ENCODE data around the gene TROAP.

The TROAP gene, protein sequence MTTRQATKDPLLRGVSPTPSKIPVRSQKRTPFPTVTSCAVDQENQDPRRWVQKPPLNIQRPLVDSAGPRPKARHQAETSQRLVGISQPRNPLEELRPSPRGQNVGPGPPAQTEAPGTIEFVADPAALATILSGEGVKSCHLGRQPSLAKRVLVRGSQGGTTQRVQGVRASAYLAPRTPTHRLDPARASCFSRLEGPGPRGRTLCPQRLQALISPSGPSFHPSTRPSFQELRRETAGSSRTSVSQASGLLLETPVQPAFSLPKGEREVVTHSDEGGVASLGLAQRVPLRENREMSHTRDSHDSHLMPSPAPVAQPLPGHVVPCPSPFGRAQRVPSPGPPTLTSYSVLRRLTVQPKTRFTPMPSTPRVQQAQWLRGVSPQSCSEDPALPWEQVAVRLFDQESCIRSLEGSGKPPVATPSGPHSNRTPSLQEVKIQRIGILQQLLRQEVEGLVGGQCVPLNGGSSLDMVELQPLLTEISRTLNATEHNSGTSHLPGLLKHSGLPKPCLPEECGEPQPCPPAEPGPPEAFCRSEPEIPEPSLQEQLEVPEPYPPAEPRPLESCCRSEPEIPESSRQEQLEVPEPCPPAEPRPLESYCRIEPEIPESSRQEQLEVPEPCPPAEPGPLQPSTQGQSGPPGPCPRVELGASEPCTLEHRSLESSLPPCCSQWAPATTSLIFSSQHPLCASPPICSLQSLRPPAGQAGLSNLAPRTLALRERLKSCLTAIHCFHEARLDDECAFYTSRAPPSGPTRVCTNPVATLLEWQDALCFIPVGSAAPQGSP

DNA sequence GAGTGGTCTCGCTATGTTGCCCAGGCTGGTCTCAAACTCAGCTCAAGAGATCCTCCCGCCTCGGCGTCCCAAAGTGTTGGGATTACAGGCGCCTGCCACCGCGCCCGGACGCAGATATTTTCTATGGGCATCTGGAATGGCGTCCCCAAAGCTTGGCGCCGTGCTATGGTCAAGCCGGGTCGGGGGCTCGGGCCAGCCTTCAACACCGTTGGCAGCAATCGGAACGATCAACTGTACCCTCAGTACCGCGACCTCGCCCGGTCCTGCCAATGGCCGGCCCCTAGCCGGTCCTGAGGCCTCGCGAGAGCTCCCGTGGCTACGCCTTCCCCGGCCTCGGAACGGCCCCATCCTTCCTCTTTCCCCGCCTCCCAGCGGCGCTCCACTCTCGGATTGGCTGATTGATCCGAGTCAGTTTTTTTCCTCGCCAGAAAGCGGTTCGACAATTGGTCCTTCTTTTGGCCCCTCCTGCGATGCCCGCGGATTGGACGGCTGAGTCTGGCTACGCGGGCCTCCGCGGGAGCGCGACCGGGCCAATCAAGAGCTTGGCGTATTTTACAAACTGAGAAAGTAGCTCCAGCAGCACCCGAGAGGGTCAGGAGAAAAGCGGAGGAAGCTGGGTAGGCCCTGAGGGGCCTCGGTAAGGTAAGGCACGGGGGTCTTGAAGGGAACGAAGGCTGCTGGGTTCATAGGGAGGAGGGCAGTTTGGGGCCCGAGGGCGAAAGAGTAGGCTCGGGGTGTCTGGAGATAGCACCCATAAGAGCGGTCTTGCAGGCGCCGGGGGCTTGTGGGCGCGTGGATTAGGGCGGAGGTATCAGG is at the start of gene TROAP:
TROAP (plus strand) TSS at position 548 of the 816 bp plus-strand sequence. CDS start 354 bp downstream, outside the sequence.
- in situ Hi-C loops (cut with MboI; ENCODE audit: low sequenced_read_pairs) = no loop called here

GRCh38 chr12:49273726-49274395 is 49.2 kb upstream of the TROAP start:
- in situ Hi-C loops (cut with MboI; ENCODE audit: low sequenced_read_pairs) = no loop called here

- in situ Hi-C loops (cut with MboI; ENCODE audit: low sequenced_read_pairs) = no loop called here
Observed at GRCh38 chr12:49274396-49275069, 48.5 kb upstream of the TROAP start.

- in situ Hi-C loops (cut with MboI; ENCODE audit: low sequenced_read_pairs) = no loop called here
Observed at GRCh38 chr12:49276304-49277290, 46.5 kb upstream of the TROAP start.

GRCh38 chr12:49277466-49277865 is 45.6 kb upstream of the TROAP start:
- in situ Hi-C loops (cut with MboI; ENCODE audit: low sequenced_read_pairs) = no loop called here

- in situ Hi-C loops (cut with MboI; ENCODE audit: low sequenced_read_pairs) = loop anchor here (10.0 kb wide), 1 partner anchor 65 kb away; the partner anchor contains the start of gene DNAJC22
Observed at GRCh38 chr12:49279706-49280159, 43.3 kb upstream of the TROAP start.

DNA sequence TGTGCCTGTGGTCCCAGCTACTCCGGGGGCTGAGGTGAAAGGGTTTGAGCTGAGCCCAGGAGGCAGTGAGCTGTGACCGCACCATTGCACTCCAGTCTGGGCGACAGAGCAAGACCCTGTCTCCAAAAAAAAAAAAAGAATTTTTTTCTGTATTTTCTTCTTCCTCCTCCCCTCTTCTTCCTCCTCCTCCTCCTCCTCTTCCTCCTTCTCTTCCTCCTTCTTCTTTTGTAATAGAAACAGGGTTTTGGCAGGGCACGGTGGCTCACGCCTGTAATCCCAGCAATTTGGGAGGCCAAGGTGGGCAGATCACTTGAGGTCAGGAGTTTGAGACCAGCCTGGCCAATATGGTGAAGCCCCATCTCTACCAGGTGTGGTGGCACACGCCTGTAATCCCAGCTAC is 42.5 kb upstream of the TROAP start:
- in situ Hi-C loops (cut with MboI; ENCODE audit: low sequenced_read_pairs) = loop anchor here (10.0 kb wide), 1 partner anchor 64 kb away; the partner anchor contains the start of gene DNAJC22

DNA sequence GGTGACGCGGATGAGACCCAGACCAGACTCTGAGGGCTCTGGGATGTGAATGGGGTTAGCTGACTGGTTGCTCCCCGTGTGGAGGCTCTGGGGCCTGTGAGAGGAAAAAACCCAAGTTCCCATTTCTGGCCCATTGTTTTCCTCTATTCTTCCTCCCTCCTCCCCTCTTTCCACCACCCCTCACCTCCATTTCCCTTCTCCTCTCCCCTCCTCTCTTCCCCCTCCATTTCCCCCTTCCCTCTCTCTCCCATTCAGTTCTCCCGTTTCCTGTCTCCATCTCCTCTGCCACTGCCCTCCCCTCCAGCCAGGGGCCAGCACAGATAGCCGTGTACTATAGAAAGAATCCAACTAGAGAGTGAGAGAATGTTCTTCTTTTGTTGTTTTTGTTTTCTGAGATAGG is 40.8 kb upstream of the TROAP start:
- in situ Hi-C loops (cut with MboI; ENCODE audit: low sequenced_read_pairs) = loop anchor here (10.0 kb wide), 1 partner anchor 62 kb away; the partner anchor contains the start of gene DNAJC22

DNA sequence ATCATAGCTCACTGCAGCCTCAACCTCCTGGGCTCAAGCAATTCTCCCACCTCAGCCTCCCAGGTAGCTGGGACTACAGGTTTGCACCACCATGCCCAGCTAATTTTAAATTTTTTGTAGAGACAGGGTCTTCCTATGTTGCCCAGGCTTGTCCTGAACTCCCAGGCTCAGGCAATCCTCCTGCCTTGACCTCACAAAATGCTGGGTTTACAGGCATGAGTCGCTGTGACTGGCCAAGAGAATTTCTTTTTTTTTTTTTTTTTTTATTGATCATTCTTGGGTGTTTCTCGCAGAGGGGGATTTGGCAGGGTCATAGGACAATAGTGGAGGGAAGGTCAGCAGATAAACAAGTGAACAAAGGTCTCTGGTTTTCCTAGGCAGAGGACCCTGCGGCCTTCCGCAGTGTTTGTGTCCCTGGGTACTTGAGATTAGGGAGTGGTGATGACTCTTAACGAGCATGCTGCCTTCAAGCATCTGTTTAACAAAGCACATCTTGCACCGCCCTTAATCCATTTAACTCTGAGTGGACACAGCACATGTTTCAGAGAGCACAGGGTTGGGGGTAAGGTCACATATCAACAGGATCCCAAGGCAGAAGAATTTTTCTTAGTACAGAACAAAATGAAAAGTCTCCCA is 40.2 kb upstream of the TROAP start:
- in situ Hi-C loops (cut with MboI; ENCODE audit: low sequenced_read_pairs) = loop anchor here (10.0 kb wide), 1 partner anchor 62 kb away; the partner anchor contains the start of gene DNAJC22

DNA sequence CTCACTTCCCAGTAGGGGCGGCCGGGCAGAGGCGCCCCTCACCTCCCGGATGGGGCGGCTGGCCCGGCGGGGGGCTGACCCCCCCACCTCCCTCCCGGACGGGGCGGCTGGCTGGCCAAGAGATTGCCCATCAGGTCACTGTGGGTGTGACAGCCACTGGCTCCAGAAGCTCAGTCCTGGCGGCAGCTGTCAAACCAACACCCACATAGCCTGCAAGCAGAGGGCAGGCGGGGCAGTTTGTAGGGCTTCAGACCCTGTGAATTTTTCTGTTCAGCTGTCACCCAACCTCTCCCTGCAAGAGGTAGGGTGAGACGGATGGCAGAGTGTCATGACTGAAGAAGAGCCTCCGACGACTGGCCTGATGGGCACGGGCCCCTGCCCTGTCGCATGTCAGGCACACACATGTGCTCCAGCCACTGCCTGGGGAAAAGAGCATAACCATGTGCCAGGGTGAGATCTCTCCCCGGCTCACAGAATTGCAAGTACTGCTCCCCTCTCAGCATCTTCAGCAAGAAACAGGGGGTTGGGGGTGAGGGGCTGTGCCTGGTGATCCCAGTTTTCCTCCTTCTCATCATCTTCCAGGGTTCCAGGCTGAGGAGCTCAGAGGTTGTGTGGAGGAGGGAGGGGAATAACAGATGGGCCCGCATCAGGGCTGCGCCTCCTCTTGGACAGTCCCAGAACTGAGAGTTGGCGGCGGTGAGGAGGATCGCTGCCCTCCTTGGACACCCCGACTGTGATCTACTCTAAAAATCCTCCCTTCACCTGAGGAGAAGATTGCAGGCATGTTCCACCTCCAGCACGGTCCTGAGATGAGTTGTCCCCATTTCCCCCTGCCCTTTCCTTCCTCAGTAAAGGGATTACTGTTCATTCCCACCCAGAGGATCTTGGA is 39.3 kb upstream of the TROAP start:
- in situ Hi-C loops (cut with MboI; ENCODE audit: low sequenced_read_pairs) = loop anchor here (10.0 kb wide), 1 partner anchor 61 kb away; the partner anchor contains the start of gene DNAJC22

DNA sequence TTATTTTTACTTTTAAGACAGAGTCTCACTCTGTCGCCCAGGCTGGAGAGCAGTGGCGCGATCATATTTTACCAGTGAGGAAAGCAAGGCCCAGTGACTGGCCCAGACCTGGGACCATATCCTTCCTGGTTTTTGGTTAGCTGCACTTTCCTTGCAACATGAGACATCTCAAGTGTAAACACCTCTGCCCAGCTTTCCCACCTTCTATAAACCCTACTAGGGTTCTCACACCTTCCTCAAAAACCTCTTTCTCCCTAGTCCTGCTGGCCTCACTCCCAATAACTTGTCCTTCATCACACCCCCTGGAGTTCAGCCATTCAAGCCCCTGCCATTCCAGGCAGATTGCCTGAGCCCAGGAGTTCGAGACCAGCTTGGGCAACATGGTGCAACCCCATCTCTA is 38.4 kb upstream of the TROAP start:
- in situ Hi-C loops (cut with MboI; ENCODE audit: low sequenced_read_pairs) = loop anchor here (10.0 kb wide), 1 partner anchor 60 kb away; the partner anchor contains the start of gene DNAJC22

GRCh38 chr12:49287876-49288275 is 35.2 kb upstream of the TROAP start:
- in situ Hi-C loops (cut with MboI; ENCODE audit: low sequenced_read_pairs) = loop anchor here (10.0 kb wide), 1 partner anchor 57 kb away; the partner anchor contains the start of gene DNAJC22

DNA sequence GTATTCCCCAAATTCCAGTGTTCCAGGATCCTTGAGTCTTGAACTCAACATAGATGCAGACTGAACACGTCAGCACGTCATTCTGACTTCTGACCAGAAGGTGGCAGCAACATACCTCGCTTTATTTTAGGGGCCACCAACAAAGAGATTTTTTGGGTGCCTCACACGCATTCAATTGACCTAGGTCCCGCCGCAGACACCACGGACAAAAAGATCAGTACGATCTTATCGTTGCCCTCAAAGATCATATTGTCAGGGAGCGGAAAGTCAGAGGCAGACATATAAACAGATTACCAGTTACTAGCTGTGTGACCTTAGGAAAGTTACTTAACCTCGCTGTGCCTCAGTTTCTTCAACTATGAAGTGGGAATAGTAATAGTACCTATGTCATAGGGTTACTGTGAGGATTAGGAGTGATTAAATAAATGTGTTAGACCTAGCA is 34.6 kb upstream of the TROAP start:
- in situ Hi-C loops (cut with MboI; ENCODE audit: low sequenced_read_pairs) = loop anchor here (10.0 kb wide), 1 partner anchor 56 kb away; the partner anchor contains the start of gene DNAJC22

DNA sequence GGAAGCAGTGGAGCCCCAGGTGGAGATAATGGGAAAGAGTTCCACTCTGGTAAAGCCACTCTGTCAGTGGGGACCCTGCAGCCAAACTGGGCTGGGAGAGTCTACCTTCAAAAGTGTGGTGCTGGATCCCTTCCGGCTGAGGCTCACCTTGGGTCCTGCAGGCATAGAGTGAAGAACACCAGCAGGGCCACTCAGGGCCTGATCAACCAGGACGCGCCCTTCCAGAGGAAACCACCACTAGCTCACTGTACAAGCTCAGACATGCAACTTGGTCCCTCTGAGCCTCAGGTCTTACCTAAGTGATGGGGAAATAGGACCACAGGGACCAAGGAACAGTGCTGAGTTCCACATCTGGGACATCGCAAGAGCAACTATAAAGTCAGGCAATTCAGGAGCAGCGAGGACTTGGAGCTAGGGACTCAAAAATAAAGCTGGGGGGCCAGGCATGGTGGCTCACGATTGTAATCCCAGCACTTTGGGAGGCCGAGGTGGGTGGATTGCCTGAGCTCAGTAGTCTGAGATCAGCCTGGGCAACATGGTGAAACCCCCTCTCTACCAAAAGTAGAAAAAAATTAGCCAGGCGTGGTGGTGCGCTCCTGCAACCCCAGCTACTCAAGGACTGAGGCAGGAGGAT is 34.0 kb upstream of the TROAP start:
- in situ Hi-C loops (cut with MboI; ENCODE audit: low sequenced_read_pairs) = loop anchor here (10.0 kb wide), 1 partner anchor 56 kb away; the partner anchor contains the start of gene DNAJC22

DNA sequence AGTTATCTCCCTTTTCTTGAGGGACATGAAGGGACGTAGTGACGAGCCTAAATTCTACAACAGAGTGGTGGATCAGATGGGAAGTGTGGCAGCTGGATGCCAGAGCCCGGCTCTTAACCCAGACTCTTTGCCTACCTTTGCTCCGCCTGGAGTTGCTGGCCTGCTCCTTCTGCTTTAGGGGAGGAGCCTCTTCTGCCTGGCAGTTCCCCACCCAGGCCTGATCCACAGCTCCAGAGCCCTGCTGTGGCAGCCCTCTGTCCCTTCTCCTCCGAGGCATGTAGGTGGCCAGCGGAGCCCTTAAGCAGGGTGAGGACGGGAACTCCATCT is 30.4 kb upstream of the TROAP start:
- in situ Hi-C loops (cut with MboI; ENCODE audit: low sequenced_read_pairs) = no loop called here
